WTC11 (cell line): ENCODE data around the gene KRT10. TPM values are rescaled to one million over a fixed set of nuclear protein-coding genes. Genes with fewer than 3 reads are reported as not detected.
"Not testable (repeated sequence)": the region's sequence is repeated elsewhere in the genome, so short reads cannot be mapped to it uniquely, and the experiment has no call there.

ENCODE experiments used
- ATAC-seq: fragments of 200-7000 bp; cut with Tn5 transposase; 2 replicates; pipeline ENCODE4 v1.10.0; 2021; ENCODE audit warnings: mild to moderate bottlenecking, moderate library complexity
- CTCF ChIA-PET: fragments of 300-600 bp; sonication (Branson Sonifier 250); formaldehyde crosslinking; loops from one replicate; lab custom pipeline; 2021; ENCODE audit warnings: antibody characterized with exemption; lab: Charles Lee
- POLR2A ChIA-PET: fragments of 350-600 bp; sonication (Branson Sonifier 250); formaldehyde crosslinking; loops from one replicate; lab custom pipeline; 2021; ENCODE audit warnings: antibody characterized with exemption; lab: Charles Lee
- DNase-seq: peaks from one replicate; pipeline ENCODE4 v3.0.0; 2021; ENCODE audit warnings: low spot score
- H3K27ac Mint-ChIP-seq: 2 replicates; pipeline ENCODE4 v1.8.0; 2021; ENCODE audit warnings: mixed read lengths
- H3K27me3 Mint-ChIP-seq: 2 replicates; pipeline ENCODE4 v1.8.0; 2021; ENCODE audit warnings: low read depth, mild to moderate bottlenecking, moderate library complexity, mixed read lengths
- H3K36me3 Mint-ChIP-seq: 2 replicates; pipeline ENCODE4 v1.8.0; 2021; ENCODE audit warnings: mixed read lengths
- H3K4me1 Mint-ChIP-seq: 2 replicates; pipeline ENCODE4 v1.8.0; 2022; ENCODE audit warnings: mixed read lengths
- H3K4me3 Mint-ChIP-seq: 2 replicates; pipeline ENCODE4 v1.8.0; 2021; ENCODE audit warnings: mild to moderate bottlenecking, moderate library complexity, mixed read lengths
- H3K9me3 Mint-ChIP-seq: 2 replicates; pipeline ENCODE4 v1.8.0; 2021; ENCODE audit warnings: mixed read lengths
- CBFB ChIP-seq: sonication (generic); formaldehyde crosslinking; IDR thresholded peaks from 2 replicates; pipeline ENCODE4 v1.8.1; 2022; ENCODE audit warnings: mild to moderate bottlenecking, low read depth, missing genetic modification reagents
- CDX4 ChIP-seq: fragments of 250-450 bp; sonication (Bioruptor Pico); IDR thresholded peaks from 2 replicates; pipeline ENCODE4 v1.9.0; 2021; ENCODE audit warnings: moderate library complexity, mild to moderate bottlenecking, inconsistent platforms, borderline replicate concordance
- E2F1 ChIP-seq: sonication (generic); formaldehyde crosslinking; IDR thresholded peaks from 2 replicates; pipeline ENCODE4 v1.8.0; 2022; ENCODE audit warnings: mild to moderate bottlenecking, missing genetic modification reagents
- ELF4 ChIP-seq: sonication (generic); formaldehyde crosslinking; IDR thresholded peaks from 2 replicates; pipeline ENCODE4 v1.8.1; 2022; ENCODE audit warnings: low read depth, mild to moderate bottlenecking, moderate library complexity, missing genetic modification reagents
- ERG ChIP-seq: fragments of 250-450 bp; sonication (Bioruptor Pico); IDR thresholded peaks from 2 replicates; pipeline ENCODE4 v1.8.0; 2021; ENCODE audit warnings: mild to moderate bottlenecking
- FOXP1 ChIP-seq: sonication (generic); formaldehyde crosslinking; IDR thresholded peaks from 2 replicates; pipeline ENCODE4 v1.8.0; 2022; ENCODE audit warnings: missing genetic modification reagents, mild to moderate bottlenecking, moderate library complexity, borderline replicate concordance
- GABPB1 ChIP-seq: sonication (generic); formaldehyde crosslinking; IDR thresholded peaks from 2 replicates; pipeline ENCODE4 v1.8.1; 2023; ENCODE audit warnings: mild to moderate bottlenecking, missing genetic modification reagents
- GRHL2 ChIP-seq: fragments of 250-450 bp; sonication (Bioruptor Pico); IDR thresholded peaks from 2 replicates; pipeline ENCODE4 v1.8.0; 2022; ENCODE audit warnings: mild to moderate bottlenecking, moderate library complexity; ENCODE audit not compliant: insufficient replicate concordance, severe bottlenecking
- HMGXB4 ChIP-seq: sonication (generic); formaldehyde crosslinking; IDR thresholded peaks from 2 replicates; pipeline ENCODE4 v1.8.1; 2023; ENCODE audit warnings: mild to moderate bottlenecking, moderate library complexity, missing genetic modification reagents
- JAZF1 ChIP-seq: fragments of 250-450 bp; sonication (Bioruptor Pico); IDR thresholded peaks from 2 replicates; pipeline ENCODE4 v1.9.0; 2021; ENCODE audit warnings: moderate library complexity, mild to moderate bottlenecking, inconsistent platforms
- JUN ChIP-seq: sonication (generic); formaldehyde crosslinking; IDR thresholded peaks from 2 replicates; pipeline ENCODE4 v1.8.0; 2023; ENCODE audit warnings: mild to moderate bottlenecking, missing genetic modification reagents
- MLX ChIP-seq: sonication (generic); formaldehyde crosslinking; IDR thresholded peaks from 2 replicates; pipeline ENCODE4 v1.8.1; 2023; ENCODE audit warnings: mild to moderate bottlenecking, missing genetic modification reagents, moderate library complexity
- PREB ChIP-seq: sonication (generic); formaldehyde crosslinking; IDR thresholded peaks from 2 replicates; pipeline ENCODE4 v1.8.1; 2022; ENCODE audit warnings: mild to moderate bottlenecking, missing genetic modification reagents, moderate library complexity, borderline replicate concordance
- SP1 ChIP-seq: sonication (generic); formaldehyde crosslinking; conservative IDR thresholded peaks from 2 replicates; pipeline ENCODE4 v1.8.1; 2022; ENCODE audit warnings: missing genetic modification reagents
- STAT6 ChIP-seq: sonication (generic); formaldehyde crosslinking; conservative IDR thresholded peaks from 2 replicates; pipeline ENCODE4 v1.8.1; 2023; ENCODE audit warnings: mild to moderate bottlenecking, low read depth, missing genetic modification reagents, moderate library complexity
- ZNF219 ChIP-seq: sonication (generic); formaldehyde crosslinking; IDR thresholded peaks from 2 replicates; pipeline ENCODE4 v1.8.0; 2023; ENCODE audit warnings: missing genetic modification reagents, mild to moderate bottlenecking, borderline replicate concordance
- ZNF317 ChIP-seq: sonication (generic); formaldehyde crosslinking; IDR thresholded peaks from 2 replicates; pipeline ENCODE4 v1.8.1; 2023; ENCODE audit warnings: low read depth, mild to moderate bottlenecking, moderate library complexity, missing genetic modification reagents, borderline replicate concordance
- ZNF416 ChIP-seq: fragments of 250-450 bp; sonication (Bioruptor Pico); IDR thresholded peaks from 2 replicates; pipeline ENCODE4 v1.9.0; 2021; ENCODE audit warnings: mild to moderate bottlenecking, inconsistent platforms
- ZNF425 ChIP-seq: fragments of 250-450 bp; sonication (Bioruptor Pico); conservative IDR thresholded peaks from 2 replicates; pipeline ENCODE4 v1.9.0; 2021; ENCODE audit warnings: mild to moderate bottlenecking
- total RNA-seq: library from RNA; stranded (reverse); gene quantifications from 3 replicates; pipeline ENCODE4 v1.2.3, GENCODE V29; 2021

Gene KRT10
- total RNA-seq, 1 experiment from 2014 or later, result 23.2 TPM

GRCh38 chr17:40859536-40859935 lies 37.1 kb upstream of the KRT10 start:
- ATAC-seq, result no peak
- no peaks in the 10 kb centered on the region for H3K36me3 Mint-ChIP-seq
- no peak overlapping the region for H3K4me3 Mint-ChIP-seq
- peaks cover 12% of the 10 kb centered on the region for H3K27me3 Mint-ChIP-seq
- DNase-seq, result no peak
- ChIA-PET POLR2A (no interaction called here), CTCF (interaction anchor here (0.7 to 2.7 kb wide), 5 partner anchors 463 to 806 kb away, joined by 3 to 8 read pairs (median 3); no protein-coding TSS in a partner anchor)
- no peak for TF ChIP-seq MLX (CRISPR knock-in tag)
- TF ChIP-seq ERG (CRISPR knock-in tag), result no peak
- no peak for TF ChIP-seq ZNF416
- TF ChIP-seq ZNF425, result no peak
- TF ChIP-seq ZNF219 (CRISPR knock-in tag), result no peak
- no peak for TF ChIP-seq CBFB (CRISPR knock-in tag)
- no peak for TF ChIP-seq GRHL2 (CRISPR knock-in tag)
- no peak overlapping the region for H3K27ac Mint-ChIP-seq
- H3K9me3 Mint-ChIP-seq, result peaks cover 6% of the 10 kb centered on the region; the same call in 1 of the 2 replicates
- peaks cover 17% of the 10 kb centered on the region for H3K4me1 Mint-ChIP-seq

GRCh38 chr17:40858667-40859066 lies 36.3 kb upstream of the KRT10 start:
- ATAC-seq, DNase-seq, H3K27ac Mint-ChIP-seq, H3K9me3 Mint-ChIP-seq, POLR2A ChIA-PET, H3K4me3 Mint-ChIP-seq, H3K36me3 Mint-ChIP-seq: not testable (repeated sequence)
- peaks cover 12% of the 10 kb centered on the region for H3K27me3 Mint-ChIP-seq
- CTCF ChIA-PET, result interaction anchor here (1.2 to 2.7 kb wide), 4 partner anchors 463 to 807 kb away, joined by 3 to 8 read pairs (median 4); no protein-coding TSS in a partner anchor
- peaks cover 23% of the 10 kb centered on the region for H3K4me1 Mint-ChIP-seq

- ATAC-seq (no peak), DNase-seq (no peak)
- no peak overlapping the region for H3K4me3 Mint-ChIP-seq
- peaks cover 26% of the 10 kb centered on the region for H3K4me1 Mint-ChIP-seq
- no peaks in the 10 kb centered on the region for H3K36me3 Mint-ChIP-seq
- CTCF ChIA-PET, result interaction anchor here (0.7 to 3.7 kb wide), 7 partner anchors 465 to 808 kb away, joined by 3 to 28 read pairs (median 5); partner anchors contain the start of gene KRT19
- peaks cover 10% of the 10 kb centered on the region for H3K27me3 Mint-ChIP-seq
- H3K27ac Mint-ChIP-seq, result no peak overlapping the region
- POLR2A ChIA-PET, result interaction anchor here (0.6 to 0.8 kb wide), 2 partner anchors 249 to 490 kb away, joined by 3 read pairs; no protein-coding TSS in a partner anchor
- H3K9me3 Mint-ChIP-seq, result peaks cover 6% of the 10 kb centered on the region; the same call in 1 of the 2 replicates
- TF ChIP-seq JAZF1 (CRISPR knock-in tag) (no peak), HMGXB4 (CRISPR knock-in tag) (no peak), E2F1 (CRISPR knock-in tag) (no peak), JUN (CRISPR knock-in tag) (no peak), ZNF416 (no peak), PREB (CRISPR knock-in tag) (no peak), ELF4 (CRISPR knock-in tag) (no peak), CDX4 (no peak), ZNF317 (CRISPR knock-in tag) (no peak), FOXP1 (CRISPR knock-in tag) (no peak), GABPB1 (no peak), STAT6 (CRISPR knock-in tag) (no peak), SP1 (CRISPR knock-in tag) (no peak)
These were observed 35.1 kb upstream of the KRT10 start for GRCh38 chr17:40857535-40857934.
